GM13977 (cell line): Measurements from ENCODE around the gene IKZF4.
A peak's percentile ranks its signal among the peaks of the same experiment; 100 is the strongest.

Experiments
- DNase-seq: peaks from one replicate; pipeline ENCODE4 v3.0.0; 2012; ENCODE audit warnings: low spot score
- CTCF ChIP-seq: IDR thresholded peaks from 2 replicates; pipeline ENCODE4 v1.5.1; 2012; ENCODE audit warnings: mild to moderate bottlenecking, control low read depth; ENCODE audit not compliant: insufficient read depth; ENCODE audit errors: extremely low read depth, missing control alignments
- in situ Hi-C: fragments of 300-500 bp; cut with MboI; formaldehyde crosslinking; loops from one replicate; pipeline ENCODE4 v1.12.0; 2022; ENCODE audit warnings: low sequenced_read_pairs, low pct_unique_long_range_greater_than_20kb, mixed read lengths, inconsistent platforms; ENCODE audit not compliant: unreplicated experiment

IKZF4 gene

DNA sequence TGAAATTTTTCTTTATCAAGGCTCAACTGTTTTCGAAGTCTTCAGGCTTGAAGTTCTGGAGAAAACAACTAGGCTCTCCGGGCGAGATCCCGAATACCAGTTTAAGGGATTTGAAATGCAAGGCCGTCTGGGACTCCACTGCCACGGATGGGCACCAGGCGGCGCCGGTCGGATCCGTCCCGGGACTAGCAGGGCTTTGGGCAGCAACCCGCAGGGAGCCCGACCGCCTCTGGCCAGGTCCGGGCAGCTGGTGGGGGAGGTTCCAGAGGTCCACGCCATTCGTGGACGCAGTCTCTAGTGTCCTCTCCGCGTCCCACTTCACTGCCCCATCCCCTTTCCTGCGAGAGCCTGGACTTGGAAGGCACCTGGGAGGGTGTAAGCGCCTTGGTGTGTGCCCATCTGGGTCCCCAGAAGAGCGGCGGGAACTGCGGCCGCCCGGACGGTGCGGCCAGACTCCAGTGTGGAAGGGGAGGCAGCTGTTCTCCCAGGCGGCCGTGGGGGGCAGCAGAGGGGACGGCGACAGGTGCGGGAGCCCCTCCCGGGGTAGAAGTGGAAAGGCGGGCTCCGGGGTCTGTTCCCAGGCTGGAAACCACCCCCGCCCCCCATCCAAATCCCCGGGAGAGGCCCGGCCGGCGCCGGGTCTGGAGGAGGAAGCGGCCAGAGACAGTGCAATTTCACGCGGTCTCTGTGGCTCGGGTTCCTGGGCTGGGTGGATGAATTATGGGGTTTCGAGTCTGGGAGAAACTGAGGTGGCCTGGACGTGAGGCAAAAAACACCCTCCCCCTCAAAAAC is 58.3 kb downstream of the IKZF4 start:
- in situ Hi-C loops: no loop called here
- peak; percentile 86 for DNase-seq
- peak; percentile 63 for TF ChIP-seq CTCF

- TF ChIP-seq CTCF: no peak
- peak; percentile 76 for DNase-seq
- in situ Hi-C loops: no loop called here
Measured at GRCh38 chr12:56079723-56080555, 59.1 kb downstream of the IKZF4 start, which contains the start of gene ERBB3. Gene ERBB3, plus strand, starts transcription at chr12:56080165. Its CDS starts 136 bp downstream, at chr12:56080301.

- DNase-seq: peak; percentile 33
- in situ Hi-C loops: no loop called here
- no peak for TF ChIP-seq CTCF
Measured at GRCh38 chr12:56080556-56081138, 59.8 kb downstream of the IKZF4 start.

GRCh38 chr12:56081393-56082347 is 60.8 kb downstream of the IKZF4 start:
- in situ Hi-C loops: no loop called here
- TF ChIP-seq CTCF: no peak
- no peak for DNase-seq

DNA sequence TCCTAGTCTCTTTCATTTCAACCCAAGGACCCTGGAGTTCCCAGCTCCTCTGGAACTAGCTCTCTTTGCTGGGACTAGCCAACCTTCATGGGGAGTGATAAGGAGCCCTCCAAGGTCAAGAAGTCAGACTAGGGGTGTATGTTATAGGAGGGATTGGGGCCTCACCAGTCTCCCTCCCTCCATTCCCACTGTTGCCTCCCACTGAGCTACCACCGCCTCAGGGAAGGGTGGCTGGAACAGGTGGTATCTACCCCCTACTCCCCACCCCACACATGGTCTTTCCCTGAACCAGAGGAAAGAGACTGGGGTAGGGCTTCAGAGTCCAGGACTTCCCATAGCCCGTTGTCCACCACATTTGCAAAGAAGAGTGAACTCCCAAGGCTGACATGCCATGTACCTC is 61.5 kb downstream of the IKZF4 start:
- in situ Hi-C loops: no loop called here
- TF ChIP-seq CTCF: no peak
- no peak for DNase-seq
